CD4-positive, alpha-beta T cell (primary cell): ENCODE measurements around the gene MATN1. TPM values are rescaled to one million over a fixed set of nuclear protein-coding genes. Genes with fewer than 3 reads are reported as not detected.
"Not testable (repeated sequence)": the region's sequence is repeated elsewhere in the genome, so short reads cannot be mapped to it uniquely, and the experiment has no call there.

ENCODE experiments used
- ATAC-seq: fragments of 200-7000 bp; cut with Tn5 transposase; one replicate; pipeline ENCODE4 v1.10.0; 2022; ENCODE audit warnings: mild to moderate bottlenecking; ENCODE audit not compliant: poor library complexity
- CTCF ChIA-PET: fragments of 350-600 bp; sonication (Branson Sonifier 250); formaldehyde crosslinking; loops from one replicate; lab custom pipeline; 2021; ENCODE audit warnings: antibody characterized with exemption, inconsistent platforms; lab: Charles Lee
- POLR2A ChIA-PET: fragments of 350-600 bp; sonication (Branson Sonifier 250); formaldehyde crosslinking; loops from one replicate; lab custom pipeline; 2021; ENCODE audit warnings: antibody characterized with exemption, inconsistent platforms; lab: Charles Lee
- DNase-seq, 14 experiments: peaks; one replicate each; pipeline ENCODE4 v3.0.0-alpha.2; 2013 to 2020; ENCODE audit warnings: mixed read lengths in 2 of 14
- H3K27ac ChIP-seq, 2 donors: one replicate each; pipeline versions ENCODE4 v1.5.1 to v1.7.0; 2013; ENCODE audit warnings: low read length in 2 of 2, low read depth in 1 of 2, mild to moderate bottlenecking in 1 of 2
- H3K27me3 ChIP-seq, 2 experiments: 1 replicate in 1 of 2; 2 replicates in 1 of 2; pipeline versions ENCODE4 v1.6.1 to v1.7.0; 2013; ENCODE audit warnings: low read length in 2 of 2, control low read depth in 1 of 2, mild to moderate bottlenecking in 1 of 2, moderate library complexity in 1 of 2; ENCODE audit not compliant: insufficient read depth in 2 of 2, control insufficient read depth in 1 of 2
- H3K36me3 ChIP-seq: one replicate; pipeline ENCODE4 v1.6.1; 2013; ENCODE audit warnings: low read length, control low read depth; ENCODE audit not compliant: insufficient read depth
- H3K4me1 ChIP-seq: one replicate; pipeline ENCODE4 v1.6.1; 2013; ENCODE audit warnings: low read length, control low read depth; ENCODE audit not compliant: insufficient read depth
- H3K4me3 ChIP-seq: one replicate; pipeline ENCODE4 v1.5.1; 2013; ENCODE audit warnings: mild to moderate bottlenecking, low read length, moderate library complexity
- H3K9me3 ChIP-seq, 2 experiments: 1 replicate in 1 of 2; 2 replicates in 1 of 2; pipeline versions ENCODE4 v1.6.1 to v1.7.0; 2013; ENCODE audit warnings: low read length in 2 of 2, mild to moderate bottlenecking in 2 of 2, control low read depth in 1 of 2, moderate library complexity in 1 of 2; ENCODE audit not compliant: control insufficient read depth in 1 of 2, insufficient read depth in 1 of 2
- H3K27ac Mint-ChIP-seq: one replicate; pipeline ENCODE4 v1.8.0; 2020; ENCODE audit warnings: mixed read lengths
- H3K27me3 Mint-ChIP-seq: one replicate; pipeline ENCODE4 v1.8.0; 2021; ENCODE audit warnings: mixed read lengths
- H3K36me3 Mint-ChIP-seq: one replicate; pipeline ENCODE4 v1.8.0; 2021; ENCODE audit warnings: low read depth, mixed read lengths
- H3K4me1 Mint-ChIP-seq: one replicate; pipeline ENCODE4 v1.8.0; 2021; ENCODE audit warnings: low read depth, mixed read lengths
- H3K4me3 Mint-ChIP-seq: one replicate; pipeline ENCODE4 v1.8.0; 2020; ENCODE audit warnings: mild to moderate bottlenecking, mixed read lengths
- H3K9me3 Mint-ChIP-seq: one replicate; pipeline ENCODE4 v1.8.0; 2020; ENCODE audit warnings: mixed read lengths
- intact Hi-C, 2 experiments: fragments of 100-400 bp; cut with DNase I in 1 of 2; cut with micrococcal nuclease in 1 of 2; formaldehyde crosslinking; loops; one replicate each; pipeline versions ENCODE4 v1.15.1 to v1.9.0; 2023 to 2025; cut with DNase I, micrococcal nuclease
- total RNA-seq, 174 experiments: library from RNA in 2 of 174; stranded (reverse) in 2 of 174; gene quantifications; one replicate each; pipeline ENCODE4 v1.2.3 and lab custom pipeline; 2021 to 2026
- TF ChIP-seq, protein P1 (sequence below): fragments of 200-600 bp; IDR thresholded peaks from one replicate; pipeline ENCODE4 v1.8.0; 2022; ENCODE audit warnings: antibody characterized with exemption, mild to moderate bottlenecking

MATN1 gene
- total RNA-seq, 2 experiments from 2014 or later: 2.5 to 2.7 TPM

DNA sequence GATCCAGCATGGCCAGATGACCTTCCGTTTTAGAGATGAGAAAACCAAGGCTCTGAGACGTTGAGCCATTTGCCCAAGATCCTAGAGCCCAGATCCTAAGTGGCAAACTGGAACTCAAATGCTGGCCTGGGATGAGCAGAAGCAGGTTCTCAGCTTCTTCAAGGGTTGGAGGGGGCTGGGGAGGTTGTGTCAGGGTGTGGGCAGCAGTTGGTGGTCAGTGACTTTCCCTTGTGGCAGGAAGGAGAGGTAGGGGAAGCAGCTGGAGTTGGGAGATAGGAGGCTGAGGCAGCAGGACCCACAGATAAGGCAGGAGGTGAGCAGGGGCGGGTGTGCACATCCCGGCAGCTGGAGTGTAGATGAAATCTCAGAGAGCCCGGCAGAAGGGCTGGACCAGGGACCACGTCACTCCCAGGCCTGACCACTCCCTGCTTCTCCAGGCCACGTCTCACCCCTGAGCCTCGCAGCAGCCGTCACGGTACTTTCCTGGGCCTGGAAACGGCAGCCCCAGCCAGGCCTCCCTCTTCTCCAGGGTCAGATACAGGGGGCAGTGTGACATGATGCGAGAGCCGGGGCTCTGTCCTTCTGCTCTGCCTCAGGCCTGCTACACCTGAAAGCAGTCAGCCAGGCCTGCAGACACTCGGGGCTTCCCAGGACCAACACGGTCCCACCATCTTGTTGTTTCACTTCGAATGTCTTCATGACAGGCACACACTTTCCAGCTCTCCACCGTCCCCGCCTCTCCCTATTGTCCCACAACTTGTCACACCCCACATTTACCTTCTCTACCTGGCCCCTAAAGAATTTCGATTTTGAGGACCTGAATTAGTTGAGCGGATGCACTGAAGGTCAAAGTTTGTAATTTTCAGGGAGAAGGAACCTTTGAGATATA is 45.7 kb upstream of the MATN1 start:
- Mint-ChIP-seq H3K27ac (no peak overlapping the region), H3K4me1 (peaks cover 32% of the 10 kb centered on the region), H3K4me3 (no peak overlapping the region), H3K36me3 (no peaks in the 10 kb centered on the region), H3K9me3 (no peaks in the 10 kb centered on the region), H3K27me3 (no peaks in the 10 kb centered on the region)
- no peak overlapping the region for H3K4me3 ChIP-seq
- H3K36me3 ChIP-seq: no peaks in the 10 kb centered on the region
- no peaks in the 10 kb centered on the region for H3K27me3 ChIP-seq
- H3K27ac ChIP-seq: no peak overlapping the region
- TF ChIP-seq, protein P1, sequence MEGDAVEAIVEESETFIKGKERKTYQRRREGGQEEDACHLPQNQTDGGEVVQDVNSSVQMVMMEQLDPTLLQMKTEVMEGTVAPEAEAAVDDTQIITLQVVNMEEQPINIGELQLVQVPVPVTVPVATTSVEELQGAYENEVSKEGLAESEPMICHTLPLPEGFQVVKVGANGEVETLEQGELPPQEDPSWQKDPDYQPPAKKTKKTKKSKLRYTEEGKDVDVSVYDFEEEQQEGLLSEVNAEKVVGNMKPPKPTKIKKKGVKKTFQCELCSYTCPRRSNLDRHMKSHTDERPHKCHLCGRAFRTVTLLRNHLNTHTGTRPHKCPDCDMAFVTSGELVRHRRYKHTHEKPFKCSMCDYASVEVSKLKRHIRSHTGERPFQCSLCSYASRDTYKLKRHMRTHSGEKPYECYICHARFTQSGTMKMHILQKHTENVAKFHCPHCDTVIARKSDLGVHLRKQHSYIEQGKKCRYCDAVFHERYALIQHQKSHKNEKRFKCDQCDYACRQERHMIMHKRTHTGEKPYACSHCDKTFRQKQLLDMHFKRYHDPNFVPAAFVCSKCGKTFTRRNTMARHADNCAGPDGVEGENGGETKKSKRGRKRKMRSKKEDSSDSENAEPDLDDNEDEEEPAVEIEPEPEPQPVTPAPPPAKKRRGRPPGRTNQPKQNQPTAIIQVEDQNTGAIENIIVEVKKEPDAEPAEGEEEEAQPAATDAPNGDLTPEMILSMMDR: no peak
- no peaks in the 10 kb centered on the region for H3K9me3 ChIP-seq
- intact Hi-C loops: no loop called here
- peaks cover 11% of the 10 kb centered on the region for H3K4me1 ChIP-seq
- no peak for ATAC-seq
- CTCF ChIA-PET: interaction anchor here (0.6 kb wide), 1 partner anchor 484 kb away, joined by 4 read pairs; no protein-coding TSS in a partner anchor
- POLR2A ChIA-PET: interaction anchor here (1.5 kb wide), 1 partner anchor 25 kb away, joined by 4 read pairs; no protein-coding TSS in a partner anchor
- DNase-seq: no peak

DNA sequence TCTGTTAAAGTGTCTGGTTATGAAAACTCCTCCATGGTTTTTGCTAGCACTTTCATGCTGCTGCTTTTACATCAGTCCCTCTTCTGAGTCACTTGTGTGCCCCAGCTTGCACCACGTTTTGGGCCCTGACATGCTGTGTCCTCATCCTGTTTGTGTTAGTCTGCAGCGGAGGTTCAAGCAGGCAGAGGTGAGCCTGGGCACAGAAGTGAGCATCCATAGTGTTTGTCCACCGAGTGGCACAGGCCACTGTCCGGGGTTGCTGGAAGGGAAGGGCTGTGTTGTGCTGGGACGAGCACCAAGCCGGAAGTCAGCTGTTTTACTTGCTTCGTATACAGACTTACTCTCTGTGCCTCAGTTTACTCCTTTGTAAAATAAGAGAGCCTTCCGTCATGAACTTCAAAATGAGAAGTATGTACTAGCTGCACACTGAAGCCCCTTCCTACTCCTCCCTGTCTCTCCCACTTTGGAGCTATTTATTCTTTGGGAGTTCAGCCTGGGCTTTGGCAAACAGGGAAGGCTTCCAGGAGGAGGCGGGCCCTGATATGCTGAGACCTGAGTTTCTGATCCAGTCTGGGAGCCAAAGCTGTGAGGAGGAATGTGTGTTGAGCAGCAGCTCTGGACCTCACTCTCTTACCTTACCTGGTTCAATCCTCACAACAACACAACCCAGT is 44.9 kb upstream of the MATN1 start:
- Mint-ChIP-seq H3K27me3 (no peaks in the 10 kb centered on the region), H3K4me1 (peaks cover 34% of the 10 kb centered on the region), H3K4me3 (no peak overlapping the region), H3K36me3 (no peaks in the 10 kb centered on the region), H3K27ac (no peak overlapping the region), H3K9me3 (no peaks in the 10 kb centered on the region)
- ATAC-seq: no peak
- DNase-seq: no peak
- H3K9me3 ChIP-seq: no peaks in the 10 kb centered on the region
- no peaks in the 10 kb centered on the region for H3K36me3 ChIP-seq
- TF ChIP-seq, protein P1: no peak
- peaks cover 15% of the 10 kb centered on the region for H3K4me1 ChIP-seq
- no peak overlapping the region for H3K4me3 ChIP-seq
- ChIA-PET POLR2A (interaction anchor here (0.9 to 1.5 kb wide), 2 partner anchors 9 to 25 kb away, joined by 3 to 4 read pairs; no protein-coding TSS in a partner anchor), CTCF (interaction anchor here (0.6 kb wide), 1 partner anchor 484 kb away, joined by 4 read pairs; no protein-coding TSS in a partner anchor)
- H3K27ac ChIP-seq: no peak overlapping the region
- intact Hi-C loops: no loop called here
- no peaks in the 10 kb centered on the region for H3K27me3 ChIP-seq

- ChIA-PET POLR2A (interaction anchor here (1.0 to 2.3 kb wide), 2 partner anchors 9 to 48 kb away, joined by 3 to 7 read pairs; partner anchors contain the start of gene LAPTM5), CTCF (interaction anchor here (1.0 kb wide), 1 partner anchor 13 kb away, joined by 3 read pairs; no protein-coding TSS in a partner anchor)
- ATAC-seq, H3K27ac ChIP-seq, H3K36me3 ChIP-seq, H3K27me3 ChIP-seq, H3K36me3 Mint-ChIP-seq, H3K27ac Mint-ChIP-seq, DNase-seq, intact Hi-C loops, H3K4me3 ChIP-seq, H3K9me3 ChIP-seq, H3K9me3 Mint-ChIP-seq, H3K4me3 Mint-ChIP-seq, H3K27me3 Mint-ChIP-seq: not testable (repeated sequence)
- peaks cover 47% of the 10 kb centered on the region for H3K4me1 Mint-ChIP-seq
- peaks cover 28% of the 10 kb centered on the region for H3K4me1 ChIP-seq
Observed at GRCh38 chr1:30766948-30767347, 43.6 kb upstream of the MATN1 start.
